Kidney (tissue), 14 donors: ENCODE data around the gene TEP1. TPM values are rescaled to one million over a fixed set of nuclear protein-coding genes. Genes with fewer than 3 reads are reported as not detected.
A peak's percentile ranks its signal among the peaks of the same experiment; 100 is the strongest.

Experiments used
- DNase-seq, 5 donors: peaks; one replicate each; pipeline ENCODE4 v3.0.0-alpha.2; 2013 to 2020
- FAIRE-seq: peaks from 2 replicates; lab custom pipeline; 2012; peaks lifted over from hg19 to GRCh38; lab: Jason Lieb, UNC
- H3K27ac ChIP-seq, 2 donors: one replicate each; pipeline ENCODE4 v1.7.0; 2013; ENCODE audit warnings: low read depth in 2 of 2, low read length in 2 of 2, inconsistent platforms in 1 of 2
- H3K27me3 ChIP-seq: one replicate; pipeline ENCODE4 v1.7.1; 2013; ENCODE audit warnings: low read length, inconsistent platforms; ENCODE audit not compliant: control insufficient read depth, insufficient read depth
- H3K36me3 ChIP-seq, 3 donors: one replicate each; pipeline versions ENCODE4 v1.7.0 to v1.7.1; 2013; ENCODE audit warnings: low read length in 3 of 3, control low read depth in 1 of 3, inconsistent platforms in 1 of 3; ENCODE audit not compliant: insufficient read depth in 3 of 3, control insufficient read depth in 2 of 3
- H3K4me1 ChIP-seq, 3 donors: one replicate each; pipeline versions ENCODE4 v1.7.0 to v1.7.1; 2013; ENCODE audit warnings: low read length in 3 of 3, inconsistent platforms in 1 of 3, low read depth in 1 of 3; ENCODE audit not compliant: control insufficient read depth in 2 of 3, insufficient read depth in 2 of 3
- H3K4me3 ChIP-seq, 3 donors: one replicate each; pipeline versions ENCODE4 v1.7.0 to v1.8.1; 2013; ENCODE audit warnings: low read length in 3 of 3, control low read depth in 1 of 3, inconsistent platforms in 1 of 3
- H3K9ac ChIP-seq, 3 donors: one replicate each; pipeline versions ENCODE4 v1.7.0 to v1.7.1; 2013; ENCODE audit warnings: low read length in 3 of 3, control low read depth in 1 of 3, inconsistent platforms in 1 of 3
- H3K9me3 ChIP-seq, 3 donors: one replicate each; pipeline versions ENCODE4 v1.7.0 to v1.7.1; 2013; ENCODE audit warnings: low read length in 3 of 3, control low read depth in 1 of 3, inconsistent platforms in 1 of 3; ENCODE audit not compliant: control insufficient read depth in 2 of 3, insufficient read depth in 1 of 3
- CTCF ChIP-seq: IDR thresholded peaks from 3 replicates; pipeline ENCODE4 v1.5.1; 2012; ENCODE audit warnings: mild to moderate bottlenecking, moderate library complexity, borderline replicate concordance; ENCODE audit not compliant: insufficient read depth; ENCODE audit errors: extremely low read depth
- intact Hi-C: fragments of 100-400 bp; cut with DNase I; formaldehyde crosslinking; loops from one replicate; pipeline ENCODE4 v1.11.1; 2022
- polyA plus RNA-seq: library from polyadenylated mRNA; stranded (reverse); fragments of 350-450 nt; fragmentation: Illumina TruSeq; extraction: RNeasy Lipid Tissue Mini Kit (QIAGEN cat#74804); gene quantifications from one replicate; pipeline ENCODE4 v1.2.3, GENCODE V29; 2014; ENCODE audit warnings: low read depth, low replicate concordance; ENCODE audit not compliant: insufficient read depth
- total RNA-seq: library from RNA; stranded (reverse); fragmentation: NEBNext Ultra II Directional; extraction: Animal tissue kit (Norgen Biotek cat#: 25700); gene quantifications from one replicate; pipeline ENCODE4 v1.2.1, GENCODE V29; 2021
- donor health status: control.
- donor health status: control.
- donor health status: control.
- donor health status: control.
- donor health status: control.
- donor health status: DM: yes; HTN: yes; CAD: no.
- donor health status: Normal renal cell carcinoma (clear cell type).

TEP1 gene
- total and polyA plus RNA-seq, 2 donors from 2014 or later = 11.2 to 45.2 TPM

- Histone ChIP-seq H3K9me3 (no peaks in the 10 kb centered on the region), H3K4me3 (no peak overlapping the region), H3K27me3 (no peaks in the 10 kb centered on the region), H3K36me3 (peaks cover 2 to 4% (median 2%) of the 10 kb centered on the region in 3 donors), H3K27ac (peak overlapping the region in 1 of 2 donors; percentile 54), H3K9ac (no peak overlapping the region), H3K4me1 (peaks cover 4 to 13% (median 6%) of the 10 kb centered on the region in 3 donors)
- intact Hi-C loops = loop anchor here (10.0 kb wide), 1 partner anchor 275 kb away; no protein-coding TSS in a partner anchor
- no peak for TF ChIP-seq CTCF
- DNase-seq (no peak), FAIRE-seq (no peak)
These were observed 83.9 kb downstream of the TEP1 start for GRCh38 chr14:20329355-20329754.

- H3K9me3 ChIP-seq = no peaks in the 10 kb centered on the region
- FAIRE-seq = no peak
- peaks cover 2 to 4% (median 2%) of the 10 kb centered on the region in 3 donors for H3K36me3 ChIP-seq
- no peak for DNase-seq
- TF ChIP-seq CTCF = no peak
- H3K27ac ChIP-seq = peak overlapping the region in 1 of 2 donors; percentile 54
- H3K4me1 ChIP-seq = peaks cover 4 to 13% (median 6%) of the 10 kb centered on the region in 3 donors
- no peaks in the 10 kb centered on the region for H3K27me3 ChIP-seq
- intact Hi-C loops = loop anchor here (10.0 kb wide), 1 partner anchor 276 kb away; no protein-coding TSS in a partner anchor
- H3K4me3 ChIP-seq = no peak overlapping the region
- no peak overlapping the region for H3K9ac ChIP-seq
These were observed 84.6 kb downstream of the TEP1 start for GRCh38 chr14:20328705-20329104.

- H3K9me3 ChIP-seq = no peaks in the 10 kb centered on the region
- peaks cover 4% of the 10 kb centered on the region in 3 donors for H3K36me3 ChIP-seq
- peak; percentile 96 for FAIRE-seq
- H3K27ac ChIP-seq = peak overlapping the region; percentile 29 to 68
- H3K4me3 ChIP-seq = peak overlapping the region in 2 of 3 donors; percentile 2 to 45
- peak overlapping the region in 1 of 3 donors; percentile 52 for H3K9ac ChIP-seq
- no peaks in the 10 kb centered on the region for H3K27me3 ChIP-seq
- intact Hi-C loops = loop anchor here (10.0 kb wide), 1 partner anchor 278 kb away; no protein-coding TSS in a partner anchor
- DNase-seq = peak in 2 of 5 donors; percentile 80 to 88
- TF ChIP-seq CTCF = peak; percentile 61
- H3K4me1 ChIP-seq = peaks cover 0 to 13% (median 6%) of the 10 kb centered on the region in 3 donors
These were observed 86.1 kb downstream of the TEP1 start for GRCh38 chr14:20327005-20327869.
